ENCODE results near the gene PDLIM1. TPM values are rescaled to one million over a fixed set of nuclear protein-coding genes. Genes with fewer than 3 reads are reported as not detected.

PDLIM1 gene
- total RNA-seq, 1 experiment from 2014 or later = 67.4 TPM

- peaks cover 36 to 49% of the 10 kb centered on the region in 2 experiments for H3K4me1 ChIP-seq (ENCODE audit: control insufficient read depth in 1 of 2, insufficient read depth in 2 of 2, low read length in 2 of 2)
- no peak overlapping the region for H3K4me2 ChIP-seq (ENCODE audit: low read length)
- H4K20me1 ChIP-seq (ENCODE audit: insufficient read depth) = no peaks in the 10 kb centered on the region
- no peak overlapping the region for H3K4me3 ChIP-seq (replicated peaks in 1 of 2; ENCODE audit: low read depth in 1 of 2, low read length in 2 of 2)
- no peaks in the 10 kb centered on the region for H3K9me3 ChIP-seq (ENCODE audit: control insufficient read depth in 1 of 2, insufficient read depth in 1 of 2, low read depth in 1 of 2, low read length in 2 of 2)
- H3K9me2 ChIP-seq (ENCODE audit: insufficient read depth) = no peaks in the 10 kb centered on the region
- DNase-seq (ENCODE audit: low read depth, low spot score) = no peak
- ChIA-PET CTCF (no interaction called here), RAD21 (ENCODE audit: low non-redundant PET in 1 of 2, low total read pairs in 2 of 2, uncharacterized antibody in 2 of 2, unreplicated experiment in 2 of 2) (no interaction called here), POLR2A (no interaction called here)
- no peaks in the 10 kb centered on the region for H3K27me3 ChIP-seq (ENCODE audit: insufficient read depth, low read length)
- no TSS peak for BruUV-seq (replicated peaks)
- no peak for ATAC-seq
- H3K9ac ChIP-seq (ENCODE audit: low read length) = no peak overlapping the region
- H3K36me3 ChIP-seq (ENCODE audit: control insufficient read depth in 1 of 2, insufficient read depth in 2 of 2, low read length in 2 of 2) = no peaks in the 10 kb centered on the region
- H3K27ac ChIP-seq (ENCODE audit: low read depth, low read length) = no peak overlapping the region
- H2AFZ ChIP-seq (ENCODE audit: low read depth, low read length, poor library complexity, severe bottlenecking) = no peak overlapping the region
- intact Hi-C loops (cut with micrococcal nuclease) = no loop called here
- peaks cover 9% of the 10 kb centered on the region for H3K79me2 ChIP-seq (ENCODE audit: insufficient read depth, low read length)
- no peak for TF ChIP-seq SP1 (IDR thresholded peaks at IDR 0.05; ENCODE audit: low read depth)
- no peak for TF ChIP-seq SRF (IDR thresholded peaks at IDR 0.05; ENCODE audit: low read depth)
- TF ChIP-seq JUND (IDR thresholded peaks at IDR 0.05) = no peak
- TF ChIP-seq CTCF (IDR thresholded peaks at IDR 0.05 in 2 of 3, conservative IDR thresholded peaks at IDR 0.05 in 1 of 3; ENCODE audit: borderline replicate concordance in 1 of 3, insufficient read depth in 1 of 3, low read depth in 2 of 3, low read length in 2 of 3) = no peak
- TF ChIP-seq ZNF274 (IDR thresholded peaks at IDR 0.05; ENCODE audit: low read depth, low read length) = no peak
- TF ChIP-seq ZFX (IDR thresholded peaks at IDR 0.05) = no peak
- TF ChIP-seq ELF1 (IDR thresholded peaks at IDR 0.05; ENCODE audit: borderline replicate concordance, low read depth) = no peak
- TF ChIP-seq EGR1 (IDR thresholded peaks at IDR 0.05; ENCODE audit: low read depth) = no peak
These were observed 22.4 kb downstream of the PDLIM1 start for GRCh38 chr10:95268438-95268837.

DNA sequence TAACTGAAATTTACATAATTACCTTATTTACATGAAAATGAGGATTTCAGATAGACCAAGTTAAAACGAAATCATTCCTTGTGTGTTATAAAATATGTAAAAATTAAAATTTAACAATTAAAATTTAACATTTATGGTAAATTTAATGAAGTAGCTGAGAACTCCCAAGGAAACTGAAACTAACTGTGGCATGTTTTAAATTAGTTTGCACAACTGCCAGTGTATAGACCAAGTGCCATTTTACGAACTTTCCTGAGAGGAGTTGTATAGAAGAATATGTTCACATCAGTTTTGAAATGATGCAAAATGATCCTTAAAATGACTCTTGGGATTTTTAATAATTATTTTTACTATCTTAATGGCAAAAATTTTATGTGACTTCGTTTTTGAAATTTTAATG is 23.6 kb downstream of the PDLIM1 start:
- BruUV-seq (replicated peaks) = no TSS peak
- no peaks in the 10 kb centered on the region for H3K9me3 ChIP-seq (ENCODE audit: control insufficient read depth in 1 of 2, insufficient read depth in 1 of 2, low read depth in 1 of 2, low read length in 2 of 2)
- H3K4me2 ChIP-seq (ENCODE audit: low read length) = peak overlapping the region; percentile 20; the same call in 1 of the 2 replicates
- CTCF ChIA-PET = interaction anchor here (1.5 kb wide), 1 partner anchor 20 kb away, joined by 3 read pairs; no protein-coding TSS in a partner anchor
- H3K9ac ChIP-seq (ENCODE audit: low read length) = peak overlapping the region; percentile 1; the same call in 1 of the 2 replicates
- peaks cover 34 to 48% of the 10 kb centered on the region in 2 experiments for H3K4me1 ChIP-seq (ENCODE audit: control insufficient read depth in 1 of 2, insufficient read depth in 2 of 2, low read length in 2 of 2)
- TF ChIP-seq FOSL1 (IDR thresholded peaks at IDR 0.05; ENCODE audit: low read depth) = no peak
- TF ChIP-seq CEBPB (IDR thresholded peaks at IDR 0.05; ENCODE audit: low read depth) = no peak
- TF ChIP-seq TCF7L2 (IDR thresholded peaks at IDR 0.05; ENCODE audit: borderline replicate concordance, extremely low read depth, insufficient read depth, insufficient read length) = no peak
- no peak for TF ChIP-seq POLR2A (IDR thresholded peaks at IDR 0.05; ENCODE audit: borderline replicate concordance, extremely low read depth, insufficient read depth, insufficient read length)
- TF ChIP-seq ZFX (IDR thresholded peaks at IDR 0.05) = no peak
- TF ChIP-seq SP1 (IDR thresholded peaks at IDR 0.05; ENCODE audit: low read depth) = no peak
- TF ChIP-seq RAD21 (IDR thresholded peaks at IDR 0.05; ENCODE audit: low read depth) = no peak
- no peak for TF ChIP-seq CBX3 (IDR thresholded peaks at IDR 0.05; ENCODE audit: low read depth)
- TF ChIP-seq ELF1 (IDR thresholded peaks at IDR 0.05; ENCODE audit: borderline replicate concordance, low read depth) = no peak
- no peak for TF ChIP-seq ZNF274 (IDR thresholded peaks at IDR 0.05; ENCODE audit: low read depth, low read length)
- TF ChIP-seq SRF (IDR thresholded peaks at IDR 0.05; ENCODE audit: low read depth) = no peak
- no peak for TF ChIP-seq JUND (IDR thresholded peaks at IDR 0.05)
- TF ChIP-seq, protein P1, sequence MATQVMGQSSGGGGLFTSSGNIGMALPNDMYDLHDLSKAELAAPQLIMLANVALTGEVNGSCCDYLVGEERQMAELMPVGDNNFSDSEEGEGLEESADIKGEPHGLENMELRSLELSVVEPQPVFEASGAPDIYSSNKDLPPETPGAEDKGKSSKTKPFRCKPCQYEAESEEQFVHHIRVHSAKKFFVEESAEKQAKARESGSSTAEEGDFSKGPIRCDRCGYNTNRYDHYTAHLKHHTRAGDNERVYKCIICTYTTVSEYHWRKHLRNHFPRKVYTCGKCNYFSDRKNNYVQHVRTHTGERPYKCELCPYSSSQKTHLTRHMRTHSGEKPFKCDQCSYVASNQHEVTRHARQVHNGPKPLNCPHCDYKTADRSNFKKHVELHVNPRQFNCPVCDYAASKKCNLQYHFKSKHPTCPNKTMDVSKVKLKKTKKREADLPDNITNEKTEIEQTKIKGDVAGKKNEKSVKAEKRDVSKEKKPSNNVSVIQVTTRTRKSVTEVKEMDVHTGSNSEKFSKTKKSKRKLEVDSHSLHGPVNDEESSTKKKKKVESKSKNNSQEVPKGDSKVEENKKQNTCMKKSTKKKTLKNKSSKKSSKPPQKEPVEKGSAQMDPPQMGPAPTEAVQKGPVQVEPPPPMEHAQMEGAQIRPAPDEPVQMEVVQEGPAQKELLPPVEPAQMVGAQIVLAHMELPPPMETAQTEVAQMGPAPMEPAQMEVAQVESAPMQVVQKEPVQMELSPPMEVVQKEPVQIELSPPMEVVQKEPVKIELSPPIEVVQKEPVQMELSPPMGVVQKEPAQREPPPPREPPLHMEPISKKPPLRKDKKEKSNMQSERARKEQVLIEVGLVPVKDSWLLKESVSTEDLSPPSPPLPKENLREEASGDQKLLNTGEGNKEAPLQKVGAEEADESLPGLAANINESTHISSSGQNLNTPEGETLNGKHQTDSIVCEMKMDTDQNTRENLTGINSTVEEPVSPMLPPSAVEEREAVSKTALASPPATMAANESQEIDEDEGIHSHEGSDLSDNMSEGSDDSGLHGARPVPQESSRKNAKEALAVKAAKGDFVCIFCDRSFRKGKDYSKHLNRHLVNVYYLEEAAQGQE (IDR thresholded peaks at IDR 0.05; ENCODE audit: low read depth) = no peak
- TF ChIP-seq EGR1 (IDR thresholded peaks at IDR 0.05; ENCODE audit: low read depth) = no peak
- no peaks in the 10 kb centered on the region for H4K20me1 ChIP-seq (ENCODE audit: insufficient read depth)
- no peak for DNase-seq (ENCODE audit: low read depth, low spot score)
- ATAC-seq = no peak
- H3K79me2 ChIP-seq (ENCODE audit: insufficient read depth, low read length) = no peaks in the 10 kb centered on the region
- no peaks in the 10 kb centered on the region for H3K27me3 ChIP-seq (ENCODE audit: insufficient read depth, low read length)
- RAD21 ChIA-PET (ENCODE audit: low non-redundant PET in 1 of 2, low total read pairs in 2 of 2, uncharacterized antibody in 2 of 2, unreplicated experiment in 2 of 2) = no interaction called here
- no peak overlapping the region for H2AFZ ChIP-seq (ENCODE audit: low read depth, low read length, poor library complexity, severe bottlenecking)
- no peak overlapping the region for H3K4me3 ChIP-seq (replicated peaks in 1 of 2; ENCODE audit: low read depth in 1 of 2, low read length in 2 of 2)
- H3K36me3 ChIP-seq (ENCODE audit: control insufficient read depth in 1 of 2, insufficient read depth in 2 of 2, low read length in 2 of 2) = no peaks in the 10 kb centered on the region
- no peak overlapping the region for H3K27ac ChIP-seq (ENCODE audit: low read depth, low read length)
- POLR2A ChIA-PET = no interaction called here
- intact Hi-C loops (cut with micrococcal nuclease) = no loop called here
- H3K9me2 ChIP-seq (ENCODE audit: insufficient read depth) = no peaks in the 10 kb centered on the region

All from HCT116 (cell line).